ENCODE data around the gene DDX20. TPM values are rescaled to one million over a fixed set of nuclear protein-coding genes. Genes with fewer than 3 reads are reported as not detected.

DDX20 gene
- total RNA-seq, 2 experiments from 2014 or later = 15.3 to 15.9 TPM

DNA sequence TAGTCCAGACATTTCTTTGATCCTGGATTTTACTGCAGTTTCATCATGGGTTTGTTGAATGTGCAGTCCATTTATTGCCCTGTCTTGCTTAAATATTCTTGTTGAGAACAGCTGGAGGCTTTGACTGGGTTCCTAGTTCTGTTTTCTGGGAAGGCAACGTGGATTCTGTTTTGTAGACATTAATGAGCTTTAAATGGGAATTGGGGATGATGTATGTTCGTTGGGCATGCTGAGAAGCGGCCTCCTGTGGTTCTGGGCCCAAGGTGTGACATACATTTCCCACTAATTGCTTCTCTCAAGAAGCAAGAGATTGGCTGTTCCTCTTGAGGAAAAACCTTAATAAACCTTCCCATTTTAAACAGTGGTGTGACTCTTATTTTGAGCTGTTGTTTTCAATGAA, 39.4 kb upstream of the DDX20 start:
- intact Hi-C loops (cut with micrococcal nuclease) = loop anchor here (5.0 kb wide), 1 partner anchor 36 kb away; no protein-coding TSS in a partner anchor
- POLR2A ChIA-PET = no interaction called here

GRCh38 chr1:111717450-111717849, 38.3 kb upstream of the DDX20 start:
- H3K27ac Mint-ChIP-seq = no peak overlapping the region
- POLR2A ChIA-PET = no interaction called here

More for the DNA sequence above, 39.4 kb upstream of the DDX20 start:
- Mint-ChIP-seq H3K4me1 (ENCODE audit: low read depth) (peaks cover 23% of the 10 kb centered on the region), H3K27ac (no peak overlapping the region), H3K36me3 (ENCODE audit: low read depth) (peaks cover 17% of the 10 kb centered on the region), H3K9me3 (no peaks in the 10 kb centered on the region), H3K4me3 (no peak overlapping the region), H3K27me3 (no peaks in the 10 kb centered on the region)
- CTCF ChIA-PET = interaction anchor here (1.0 to 7.3 kb wide), 12 partner anchors 12 to 234 kb away, joined by 3 to 76 read pairs (median 25); partner anchors contain the start of gene INKA2
- TF ChIP-seq, protein P1, sequence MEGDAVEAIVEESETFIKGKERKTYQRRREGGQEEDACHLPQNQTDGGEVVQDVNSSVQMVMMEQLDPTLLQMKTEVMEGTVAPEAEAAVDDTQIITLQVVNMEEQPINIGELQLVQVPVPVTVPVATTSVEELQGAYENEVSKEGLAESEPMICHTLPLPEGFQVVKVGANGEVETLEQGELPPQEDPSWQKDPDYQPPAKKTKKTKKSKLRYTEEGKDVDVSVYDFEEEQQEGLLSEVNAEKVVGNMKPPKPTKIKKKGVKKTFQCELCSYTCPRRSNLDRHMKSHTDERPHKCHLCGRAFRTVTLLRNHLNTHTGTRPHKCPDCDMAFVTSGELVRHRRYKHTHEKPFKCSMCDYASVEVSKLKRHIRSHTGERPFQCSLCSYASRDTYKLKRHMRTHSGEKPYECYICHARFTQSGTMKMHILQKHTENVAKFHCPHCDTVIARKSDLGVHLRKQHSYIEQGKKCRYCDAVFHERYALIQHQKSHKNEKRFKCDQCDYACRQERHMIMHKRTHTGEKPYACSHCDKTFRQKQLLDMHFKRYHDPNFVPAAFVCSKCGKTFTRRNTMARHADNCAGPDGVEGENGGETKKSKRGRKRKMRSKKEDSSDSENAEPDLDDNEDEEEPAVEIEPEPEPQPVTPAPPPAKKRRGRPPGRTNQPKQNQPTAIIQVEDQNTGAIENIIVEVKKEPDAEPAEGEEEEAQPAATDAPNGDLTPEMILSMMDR (IDR thresholded peaks at IDR 0.05) = no peak
- DNase-seq (no peak), ATAC-seq (no peak)

DNA sequence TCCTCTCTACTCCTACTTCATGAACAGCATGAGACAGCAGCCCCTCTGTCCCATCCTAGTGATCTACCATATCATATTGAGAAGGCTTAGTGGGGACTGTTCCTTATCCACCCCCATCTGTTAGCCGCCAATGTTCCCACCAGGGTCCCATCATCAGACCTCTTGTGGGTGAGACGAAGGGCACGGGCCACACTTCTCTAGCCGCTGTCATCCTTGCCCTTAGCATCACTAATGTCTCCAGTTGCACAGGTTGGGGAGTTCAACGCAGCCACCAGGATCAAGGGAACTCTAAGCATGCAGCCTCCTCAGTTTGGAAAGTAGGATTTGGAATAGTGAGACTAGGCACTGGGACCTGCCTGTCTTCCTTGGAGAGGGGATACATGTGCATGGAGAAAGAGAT, 36.6 kb upstream of the DDX20 start:
- intact Hi-C loops (cut with micrococcal nuclease) = loop anchor here (5.0 kb wide), 1 partner anchor 33 kb away; no protein-coding TSS in a partner anchor
- TF ChIP-seq, protein P1 (IDR thresholded peaks at IDR 0.05) = no peak
- CTCF ChIA-PET = interaction anchor here (2.4 kb wide), 1 partner anchor 28 kb away, joined by 8 read pairs; no protein-coding TSS in a partner anchor

More at GRCh38 chr1:111717450-111717849, 38.3 kb upstream of the DDX20 start:
- CTCF ChIA-PET = interaction anchor here (1.2 to 7.3 kb wide), 2 partner anchors 33 to 209 kb away, joined by 4 to 76 read pairs; no protein-coding TSS in a partner anchor
- ATAC-seq = no peak
- TF ChIP-seq, protein P1 (IDR thresholded peaks at IDR 0.05) = no peak
- Mint-ChIP-seq H3K27me3 (no peaks in the 10 kb centered on the region), H3K4me1 (ENCODE audit: low read depth) (peaks cover 21% of the 10 kb centered on the region), H3K36me3 (ENCODE audit: low read depth) (peaks cover 15% of the 10 kb centered on the region), H3K4me3 (no peak overlapping the region), H3K9me3 (no peaks in the 10 kb centered on the region)
- no peak for DNase-seq
- intact Hi-C loops (cut with micrococcal nuclease) = loop anchor here (5.0 kb wide), 1 partner anchor 35 kb away; no protein-coding TSS in a partner anchor

DNA sequence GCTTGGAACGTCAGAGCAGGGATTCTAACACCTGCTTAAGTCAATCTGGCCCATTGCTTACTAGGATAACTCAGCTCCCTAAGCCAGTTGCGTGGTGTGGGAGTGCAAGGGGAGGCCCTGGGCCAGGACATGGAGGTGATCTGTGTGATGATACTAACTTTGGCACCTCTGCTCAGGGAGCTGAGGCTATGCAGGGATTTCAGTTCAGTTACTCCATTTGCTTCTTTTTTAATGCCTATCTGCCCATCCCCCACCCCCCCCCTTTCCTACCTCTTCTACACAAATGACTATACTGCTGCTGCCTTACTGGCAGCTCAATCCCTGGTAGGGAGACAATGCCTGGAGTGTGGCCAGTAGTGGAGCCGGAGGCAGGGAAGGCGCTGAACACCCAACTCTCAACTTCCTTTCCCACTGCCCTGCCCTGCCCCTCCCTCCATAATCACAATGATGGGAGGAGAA, 36.0 kb upstream of the DDX20 start:
- H3K27ac Mint-ChIP-seq = no peak overlapping the region

More for the DNA sequence above, 36.6 kb upstream of the DDX20 start:
- ATAC-seq = no peak
- H3K27me3 Mint-ChIP-seq = no peaks in the 10 kb centered on the region
- POLR2A ChIA-PET = interaction anchor here (1.3 to 1.7 kb wide), 3 partner anchors 9 to 242 kb away, joined by 3 to 11 read pairs (median 3); no protein-coding TSS in a partner anchor
- no peak for DNase-seq
- no peak overlapping the region for H3K27ac Mint-ChIP-seq
- H3K4me3 Mint-ChIP-seq = no peak overlapping the region
- peaks cover 25% of the 10 kb centered on the region for H3K4me1 Mint-ChIP-seq (ENCODE audit: low read depth)
- H3K9me3 Mint-ChIP-seq = no peaks in the 10 kb centered on the region
- H3K36me3 Mint-ChIP-seq (ENCODE audit: low read depth) = peaks cover 13% of the 10 kb centered on the region

More for the DNA sequence above, 36.0 kb upstream of the DDX20 start:
- POLR2A ChIA-PET = interaction anchor here (1.3 to 1.7 kb wide), 2 partner anchors 211 to 242 kb away, joined by 3 read pairs; no protein-coding TSS in a partner anchor
- DNase-seq (no peak), ATAC-seq (no peak)
- Mint-ChIP-seq H3K4me3 (no peak overlapping the region), H3K4me1 (ENCODE audit: low read depth) (peaks cover 20% of the 10 kb centered on the region), H3K36me3 (ENCODE audit: low read depth) (peaks cover 13% of the 10 kb centered on the region), H3K27me3 (no peaks in the 10 kb centered on the region), H3K9me3 (no peaks in the 10 kb centered on the region)
- TF ChIP-seq, protein P1 (IDR thresholded peaks at IDR 0.05) = no peak
- CTCF ChIA-PET = interaction anchor here (2.4 kb wide), 1 partner anchor 28 kb away, joined by 8 read pairs; no protein-coding TSS in a partner anchor
- intact Hi-C loops (cut with micrococcal nuclease) = loop anchor here (5.0 kb wide), 1 partner anchor 33 kb away; no protein-coding TSS in a partner anchor
